ENCODE data around the gene MSL1.

DNA sequence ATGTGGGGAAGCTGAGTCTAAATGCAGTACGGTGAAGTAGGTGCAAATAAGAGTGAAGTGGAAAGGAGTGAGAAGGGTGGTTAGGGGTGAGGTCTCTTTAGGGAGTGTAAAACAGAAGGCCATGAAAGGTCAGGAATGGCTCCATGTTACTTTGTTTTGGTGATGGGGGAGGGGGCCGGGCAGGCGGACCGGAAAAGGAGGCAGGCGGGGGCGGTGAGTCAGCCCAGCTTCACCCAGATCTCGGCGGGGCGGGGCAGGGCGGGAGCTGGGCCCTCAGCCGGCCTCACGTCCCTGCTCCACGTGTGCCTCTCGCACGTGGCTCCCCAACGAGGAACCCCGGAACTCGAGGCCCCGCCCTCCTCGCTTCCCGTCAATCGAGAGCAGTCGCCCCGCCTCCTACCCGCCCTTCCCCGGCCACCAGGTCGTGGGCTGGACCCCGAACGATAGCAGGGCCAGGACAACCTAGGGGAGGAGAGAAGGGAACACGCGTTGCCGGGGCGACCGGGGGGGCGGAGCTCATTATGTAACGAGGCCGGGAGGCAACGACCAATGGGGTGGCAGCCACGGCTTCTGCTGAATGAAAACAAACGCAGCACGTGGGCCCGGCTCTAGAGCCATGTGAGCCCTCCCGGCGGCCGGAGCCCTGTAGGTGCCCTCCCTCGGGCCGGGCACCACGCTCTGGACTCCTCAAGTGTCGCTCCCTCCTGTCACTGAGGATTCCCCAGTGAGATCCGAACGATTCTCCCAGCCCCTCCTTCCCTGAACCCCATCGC lies 22.7 kb upstream of the MSL1 start:
- TF ChIP-seq, protein P1, sequence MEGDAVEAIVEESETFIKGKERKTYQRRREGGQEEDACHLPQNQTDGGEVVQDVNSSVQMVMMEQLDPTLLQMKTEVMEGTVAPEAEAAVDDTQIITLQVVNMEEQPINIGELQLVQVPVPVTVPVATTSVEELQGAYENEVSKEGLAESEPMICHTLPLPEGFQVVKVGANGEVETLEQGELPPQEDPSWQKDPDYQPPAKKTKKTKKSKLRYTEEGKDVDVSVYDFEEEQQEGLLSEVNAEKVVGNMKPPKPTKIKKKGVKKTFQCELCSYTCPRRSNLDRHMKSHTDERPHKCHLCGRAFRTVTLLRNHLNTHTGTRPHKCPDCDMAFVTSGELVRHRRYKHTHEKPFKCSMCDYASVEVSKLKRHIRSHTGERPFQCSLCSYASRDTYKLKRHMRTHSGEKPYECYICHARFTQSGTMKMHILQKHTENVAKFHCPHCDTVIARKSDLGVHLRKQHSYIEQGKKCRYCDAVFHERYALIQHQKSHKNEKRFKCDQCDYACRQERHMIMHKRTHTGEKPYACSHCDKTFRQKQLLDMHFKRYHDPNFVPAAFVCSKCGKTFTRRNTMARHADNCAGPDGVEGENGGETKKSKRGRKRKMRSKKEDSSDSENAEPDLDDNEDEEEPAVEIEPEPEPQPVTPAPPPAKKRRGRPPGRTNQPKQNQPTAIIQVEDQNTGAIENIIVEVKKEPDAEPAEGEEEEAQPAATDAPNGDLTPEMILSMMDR (IDR thresholded peaks at IDR 0.05): no peak
- peak; percentile 68 to 95 for TF ChIP-seq POLR2A (IDR thresholded peaks at IDR 0.05)
